ENCODE data around the gene LMTK3. TPM values are rescaled to one million over a fixed set of nuclear protein-coding genes. Genes with fewer than 3 reads are reported as not detected.
A peak's percentile ranks its signal among the peaks of the same experiment; 100 is the strongest.

LMTK3 gene
- polyA plus RNA-seq, 1 of the 3 experiments (the other 2 are of a cell fraction) = 3.2 TPM

DNA sequence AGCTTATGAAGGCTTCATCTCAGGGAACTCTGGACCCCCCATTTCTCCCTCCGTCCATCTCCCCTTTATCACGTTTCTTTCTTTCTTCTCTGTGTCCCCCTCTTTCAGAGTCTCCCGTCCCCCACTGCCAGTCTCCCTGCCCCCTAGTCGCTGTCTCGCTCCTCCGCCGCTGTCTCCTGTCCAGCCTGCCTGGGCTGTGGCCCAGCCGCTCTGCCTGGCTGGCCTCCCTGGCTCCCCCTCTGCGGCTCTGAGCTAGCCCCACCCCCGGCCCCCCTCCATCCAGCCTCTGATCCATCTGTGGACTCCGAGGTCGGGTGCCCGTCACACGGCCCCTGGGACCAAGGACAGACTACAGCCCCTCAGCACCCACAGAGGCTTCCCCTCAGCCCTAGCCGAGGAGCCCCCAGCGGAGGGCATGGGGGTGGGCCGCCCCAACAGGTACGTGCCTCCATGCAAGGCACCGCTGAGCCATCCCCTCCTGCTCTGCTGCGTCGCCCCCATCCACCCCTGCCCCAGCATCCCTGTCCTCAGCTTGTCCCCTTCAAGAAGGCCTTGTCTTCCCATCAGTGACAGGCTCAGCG, 57.4 kb downstream of the LMTK3 start:
- Histone ChIP-seq H3K4me3 (ENCODE audit: low read depth in 2 of 2, low read length in 1 of 2) (no peak overlapping the region), H3F3A (replicated peaks; ENCODE audit: insufficient read depth) (peaks cover 10% of the 10 kb centered on the region), H2AFZ (ENCODE audit: low read depth) (no peak overlapping the region), H3K79me2 (ENCODE audit: insufficient read depth) (peaks cover 6% of the 10 kb centered on the region; the same call in 1 of the 2 replicates), H3K9me2 (no peaks in the 10 kb centered on the region), H4K20me1 (ENCODE audit: insufficient read depth) (no peaks in the 10 kb centered on the region), H3K4me2 (no peak overlapping the region), H3K27me3 (ENCODE audit: insufficient read depth) (no peaks in the 10 kb centered on the region), H3K27ac (ENCODE audit: low read depth in 2 of 2, low read length in 1 of 2) (no peak overlapping the region), H3K9ac (no peak overlapping the region), H3K9me3 (no peaks in the 10 kb centered on the region), H3K36me3 (replicated peaks in 1 of 2; ENCODE audit: control insufficient read depth in 1 of 2, insufficient read depth in 2 of 2, low read length in 1 of 2) (peaks cover 21 to 38% of the 10 kb centered on the region in 2 experiments), H3K4me1 (ENCODE audit: control insufficient read depth in 1 of 2, insufficient read depth in 2 of 2, low read depth in 1 of 2, low read length in 1 of 2) (no peaks in the 10 kb centered on the region)
- DNase-seq = peak; percentile 30
- TF ChIP-seq RAD21 (IDR thresholded peaks at IDR 0.05; ENCODE audit: low read length) (no peak), RCOR1 (IDR thresholded peaks at IDR 0.05; ENCODE audit: low read length) (no peak), FOXJ3 (CRISPR knock-in tag; IDR thresholded peaks at IDR 0.05) (no peak), MXI1 (IDR thresholded peaks at IDR 0.05; ENCODE audit: low read depth, low read length) (no peak), SIN3A (IDR thresholded peaks at IDR 0.05; ENCODE audit: borderline replicate concordance, low read depth, low read length) (no peak), RFX5 (IDR thresholded peaks at IDR 0.05; ENCODE audit: low read length) (no peak), FOXM1 (IDR thresholded peaks at IDR 0.05; ENCODE audit: low read depth) (no peak), NRF1 (IDR thresholded peaks at IDR 0.05; ENCODE audit: low read depth, low read length) (no peak)
- TF ChIP-seq, protein P1, sequence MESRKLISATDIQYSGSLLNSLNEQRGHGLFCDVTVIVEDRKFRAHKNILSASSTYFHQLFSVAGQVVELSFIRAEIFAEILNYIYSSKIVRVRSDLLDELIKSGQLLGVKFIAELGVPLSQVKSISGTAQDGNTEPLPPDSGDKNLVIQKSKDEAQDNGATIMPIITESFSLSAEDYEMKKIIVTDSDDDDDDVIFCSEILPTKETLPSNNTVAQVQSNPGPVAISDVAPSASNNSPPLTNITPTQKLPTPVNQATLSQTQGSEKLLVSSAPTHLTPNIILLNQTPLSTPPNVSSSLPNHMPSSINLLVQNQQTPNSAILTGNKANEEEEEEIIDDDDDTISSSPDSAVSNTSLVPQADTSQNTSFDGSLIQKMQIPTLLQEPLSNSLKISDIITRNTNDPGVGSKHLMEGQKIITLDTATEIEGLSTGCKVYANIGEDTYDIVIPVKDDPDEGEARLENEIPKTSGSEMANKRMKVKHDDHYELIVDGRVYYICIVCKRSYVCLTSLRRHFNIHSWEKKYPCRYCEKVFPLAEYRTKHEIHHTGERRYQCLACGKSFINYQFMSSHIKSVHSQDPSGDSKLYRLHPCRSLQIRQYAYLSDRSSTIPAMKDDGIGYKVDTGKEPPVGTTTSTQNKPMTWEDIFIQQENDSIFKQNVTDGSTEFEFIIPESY (IDR thresholded peaks at IDR 0.05; ENCODE audit: borderline replicate concordance, low read depth) = no peak
- TF ChIP-seq, protein P2, sequence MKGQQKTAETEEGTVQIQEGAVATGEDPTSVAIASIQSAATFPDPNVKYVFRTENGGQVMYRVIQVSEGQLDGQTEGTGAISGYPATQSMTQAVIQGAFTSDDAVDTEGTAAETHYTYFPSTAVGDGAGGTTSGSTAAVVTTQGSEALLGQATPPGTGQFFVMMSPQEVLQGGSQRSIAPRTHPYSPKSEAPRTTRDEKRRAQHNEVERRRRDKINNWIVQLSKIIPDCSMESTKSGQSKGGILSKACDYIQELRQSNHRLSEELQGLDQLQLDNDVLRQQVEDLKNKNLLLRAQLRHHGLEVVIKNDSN (IDR thresholded peaks at IDR 0.05; ENCODE audit: borderline replicate concordance, low read depth) = no peak
- TF ChIP-seq, protein P3, sequence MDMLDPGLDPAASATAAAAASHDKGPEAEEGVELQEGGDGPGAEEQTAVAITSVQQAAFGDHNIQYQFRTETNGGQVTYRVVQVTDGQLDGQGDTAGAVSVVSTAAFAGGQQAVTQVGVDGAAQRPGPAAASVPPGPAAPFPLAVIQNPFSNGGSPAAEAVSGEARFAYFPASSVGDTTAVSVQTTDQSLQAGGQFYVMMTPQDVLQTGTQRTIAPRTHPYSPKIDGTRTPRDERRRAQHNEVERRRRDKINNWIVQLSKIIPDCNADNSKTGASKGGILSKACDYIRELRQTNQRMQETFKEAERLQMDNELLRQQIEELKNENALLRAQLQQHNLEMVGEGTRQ (IDR thresholded peaks at IDR 0.05; ENCODE audit: borderline replicate concordance, low read depth, low read length) = no peak
- TF ChIP-seq, protein P4, sequence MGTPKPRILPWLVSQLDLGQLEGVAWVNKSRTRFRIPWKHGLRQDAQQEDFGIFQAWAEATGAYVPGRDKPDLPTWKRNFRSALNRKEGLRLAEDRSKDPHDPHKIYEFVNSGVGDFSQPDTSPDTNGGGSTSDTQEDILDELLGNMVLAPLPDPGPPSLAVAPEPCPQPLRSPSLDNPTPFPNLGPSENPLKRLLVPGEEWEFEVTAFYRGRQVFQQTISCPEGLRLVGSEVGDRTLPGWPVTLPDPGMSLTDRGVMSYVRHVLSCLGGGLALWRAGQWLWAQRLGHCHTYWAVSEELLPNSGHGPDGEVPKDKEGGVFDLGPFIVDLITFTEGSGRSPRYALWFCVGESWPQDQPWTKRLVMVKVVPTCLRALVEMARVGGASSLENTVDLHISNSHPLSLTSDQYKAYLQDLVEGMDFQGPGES (IDR thresholded peaks at IDR 0.05; ENCODE audit: low read depth, low read length) = no peak
- TF ChIP-seq, protein P5, sequence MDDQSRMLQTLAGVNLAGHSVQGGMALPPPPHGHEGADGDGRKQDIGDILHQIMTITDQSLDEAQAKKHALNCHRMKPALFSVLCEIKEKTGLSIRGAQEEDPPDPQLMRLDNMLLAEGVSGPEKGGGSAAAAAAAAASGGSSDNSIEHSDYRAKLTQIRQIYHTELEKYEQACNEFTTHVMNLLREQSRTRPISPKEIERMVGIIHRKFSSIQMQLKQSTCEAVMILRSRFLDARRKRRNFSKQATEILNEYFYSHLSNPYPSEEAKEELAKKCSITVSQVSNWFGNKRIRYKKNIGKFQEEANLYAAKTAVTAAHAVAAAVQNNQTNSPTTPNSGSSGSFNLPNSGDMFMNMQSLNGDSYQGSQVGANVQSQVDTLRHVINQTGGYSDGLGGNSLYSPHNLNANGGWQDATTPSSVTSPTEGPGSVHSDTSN (IDR thresholded peaks at IDR 0.05) = no peak
- 94% methylated on average over 15 of the region's 22 CpGs for WGBS (ENCODE audit: low lambda C conversion rate)
- ChIA-PET CTCF (interaction anchor here (0.7 kb wide), 1 partner anchor 139 kb away, joined by 3 read pairs; no protein-coding TSS in a partner anchor), POLR2A (no interaction called here)

Measured in SK-N-SH (cell line).